GM10266 (cell line): ENCODE measurements around the gene DDX6.

ENCODE experiments used
- DNase-seq: peaks from one replicate; pipeline ENCODE4 v3.0.0; 2012; ENCODE audit errors: extremely low spot score
- TF ChIP-seq, protein P1 (sequence below): IDR thresholded peaks from 2 replicates; pipeline ENCODE4 v1.5.1; 2012; ENCODE audit warnings: mild to moderate bottlenecking, low read depth; ENCODE audit not compliant: control insufficient read depth, insufficient read depth; ENCODE audit errors: missing control alignments

Gene DDX6

DNA sequence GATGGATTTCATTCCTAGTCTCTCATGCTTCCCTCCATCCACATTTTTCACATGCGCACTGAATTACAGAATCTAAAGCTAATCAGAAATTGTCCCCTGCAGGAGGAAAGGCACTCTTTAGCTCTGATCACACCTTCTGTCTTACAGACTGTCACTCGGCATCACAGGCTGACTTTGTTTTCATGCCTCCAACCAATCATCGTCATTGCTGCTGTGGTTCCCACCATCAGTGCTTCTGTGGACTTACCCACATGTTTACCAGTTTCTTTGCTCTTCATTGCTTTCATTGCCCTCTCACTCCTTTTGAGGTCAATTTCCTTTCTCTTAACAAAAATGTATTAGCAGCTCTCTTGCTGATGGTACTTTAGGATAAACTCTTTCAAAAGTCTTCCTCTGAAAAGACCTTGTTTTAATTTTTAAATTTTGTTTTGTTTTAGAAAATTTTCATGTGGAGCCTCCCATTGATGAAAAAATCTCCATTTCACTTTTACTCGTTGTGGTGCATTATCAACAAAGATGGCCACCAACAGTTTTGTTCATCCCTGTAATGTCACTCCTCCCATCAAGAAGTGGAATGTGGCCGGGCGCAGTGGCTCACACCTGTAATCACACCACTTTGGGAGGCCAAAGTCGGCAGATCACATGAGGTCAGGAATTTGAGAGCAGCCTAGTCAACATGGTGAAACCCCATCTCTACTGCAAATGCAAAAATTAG, 91.3 kb downstream of the DDX6 start:
- TF ChIP-seq, protein P1, sequence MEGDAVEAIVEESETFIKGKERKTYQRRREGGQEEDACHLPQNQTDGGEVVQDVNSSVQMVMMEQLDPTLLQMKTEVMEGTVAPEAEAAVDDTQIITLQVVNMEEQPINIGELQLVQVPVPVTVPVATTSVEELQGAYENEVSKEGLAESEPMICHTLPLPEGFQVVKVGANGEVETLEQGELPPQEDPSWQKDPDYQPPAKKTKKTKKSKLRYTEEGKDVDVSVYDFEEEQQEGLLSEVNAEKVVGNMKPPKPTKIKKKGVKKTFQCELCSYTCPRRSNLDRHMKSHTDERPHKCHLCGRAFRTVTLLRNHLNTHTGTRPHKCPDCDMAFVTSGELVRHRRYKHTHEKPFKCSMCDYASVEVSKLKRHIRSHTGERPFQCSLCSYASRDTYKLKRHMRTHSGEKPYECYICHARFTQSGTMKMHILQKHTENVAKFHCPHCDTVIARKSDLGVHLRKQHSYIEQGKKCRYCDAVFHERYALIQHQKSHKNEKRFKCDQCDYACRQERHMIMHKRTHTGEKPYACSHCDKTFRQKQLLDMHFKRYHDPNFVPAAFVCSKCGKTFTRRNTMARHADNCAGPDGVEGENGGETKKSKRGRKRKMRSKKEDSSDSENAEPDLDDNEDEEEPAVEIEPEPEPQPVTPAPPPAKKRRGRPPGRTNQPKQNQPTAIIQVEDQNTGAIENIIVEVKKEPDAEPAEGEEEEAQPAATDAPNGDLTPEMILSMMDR: no peak
- DNase-seq: no peak
